NCI-H146 treated with DMSO at 0.1 percent for 48 hours (cell line): ENCODE results near the gene NPIPA1.
"Not testable (repeated sequence)": the region's sequence is repeated elsewhere in the genome, so short reads cannot be mapped to it uniquely, and the experiment has no call there.

Experiments
- DNase-seq: peaks from one replicate; lab custom pipeline; 2025; ENCODE audit not compliant: unreplicated experiment; lab: John Stamatoyannopoulos, UW

The NPIPA1 gene

GRCh38 chr16:14975418-14976194 lies 38.4 kb downstream of the NPIPA1 start:
- not testable (repeated sequence) for DNase-seq

DNA sequence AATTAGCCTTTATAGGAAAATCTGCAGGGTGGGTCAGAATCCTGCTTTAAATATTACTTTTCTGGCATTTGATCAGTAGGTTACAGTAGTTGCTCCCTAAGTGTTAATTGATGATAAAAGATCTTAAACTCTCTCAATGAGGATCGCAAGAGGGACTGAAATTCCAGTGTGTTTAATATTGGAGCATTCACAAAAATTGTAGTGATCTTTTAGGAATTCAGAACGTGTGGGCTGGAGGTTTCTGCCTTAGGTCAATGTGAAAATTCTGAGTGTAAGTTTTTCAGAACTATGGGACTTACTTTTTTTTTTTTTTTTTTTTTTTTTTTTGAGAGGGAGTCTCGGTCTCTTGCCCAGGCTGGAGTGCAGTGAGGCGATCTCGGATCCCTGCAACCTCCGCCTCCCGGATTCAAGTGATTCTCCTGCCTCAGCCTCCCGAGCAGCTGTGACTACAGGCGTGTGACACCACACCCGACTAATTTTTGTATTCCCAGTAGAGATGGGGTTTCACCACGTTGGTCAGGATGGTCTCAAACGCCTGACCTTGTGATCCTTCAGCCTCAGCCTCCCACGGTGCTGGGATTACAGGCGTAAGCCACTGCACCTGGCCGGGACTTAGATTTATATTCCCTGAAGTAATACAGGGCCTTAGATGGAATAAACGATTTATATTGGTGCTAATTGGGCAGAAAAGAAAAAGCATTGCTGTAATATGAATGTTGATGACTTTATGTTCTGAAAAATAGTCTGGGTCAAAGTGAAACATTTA lies 39.9 kb downstream of the NPIPA1 start:
- DNase-seq, result not testable (repeated sequence)

DNA sequence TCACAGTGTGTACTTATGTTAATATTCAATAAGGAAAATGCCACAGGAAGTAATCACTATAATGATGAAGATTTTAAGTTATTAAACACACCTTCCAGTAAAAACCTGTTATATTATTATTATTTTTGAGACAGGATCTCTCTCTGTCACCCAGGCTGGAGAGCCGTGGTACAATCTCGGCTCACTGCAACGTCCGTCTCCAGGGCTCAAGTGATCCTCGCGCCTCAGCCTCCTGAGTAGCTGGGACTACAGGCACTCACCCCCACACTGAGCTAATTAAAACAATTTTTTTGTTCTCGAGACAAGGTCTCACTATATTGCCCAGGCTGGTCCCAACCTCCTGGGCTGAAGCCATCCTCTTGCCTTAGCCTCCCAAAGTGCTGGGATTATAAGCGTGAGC lies 41.0 kb downstream of the NPIPA1 start:
- DNase-seq, result not testable (repeated sequence)

DNA sequence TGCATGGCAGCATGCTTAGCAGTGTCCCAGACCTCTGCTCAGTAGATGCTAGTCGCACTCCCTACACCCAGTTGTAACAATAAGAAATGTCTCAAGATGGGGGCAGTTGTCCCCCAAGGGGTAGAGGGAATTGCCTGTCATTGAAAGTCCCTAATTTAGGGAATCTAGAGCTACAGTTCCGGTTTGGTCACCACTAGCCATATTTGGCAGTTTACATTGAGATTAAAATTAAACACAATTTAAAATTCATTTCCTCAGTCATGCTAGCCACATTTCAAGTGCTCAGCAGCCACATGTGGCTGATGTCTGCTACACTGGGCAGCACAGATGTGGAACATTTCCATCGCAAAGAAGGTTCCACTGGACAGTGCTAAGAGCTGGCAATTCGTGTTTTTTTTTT lies 41.7 kb downstream of the NPIPA1 start:
- not testable (repeated sequence) for DNase-seq

DNA sequence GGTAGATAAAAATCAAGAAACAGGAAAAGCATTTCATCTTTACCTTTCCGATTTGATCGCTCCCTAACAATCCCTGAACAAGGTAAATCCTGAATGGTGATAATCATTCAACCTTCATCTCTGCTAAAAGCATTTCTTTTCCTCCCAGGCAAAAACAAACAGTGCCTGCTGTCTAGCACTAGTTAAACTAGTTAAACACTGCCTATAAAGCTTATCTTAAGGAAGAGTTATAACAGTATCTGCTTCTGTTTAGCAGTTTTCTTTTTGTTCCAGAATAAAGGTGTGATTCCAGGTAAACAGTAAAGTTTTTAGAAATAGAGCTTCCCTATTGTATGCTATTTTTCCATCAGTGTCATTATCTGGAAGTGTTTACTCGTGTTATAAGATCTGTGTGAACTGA lies 44.0 kb downstream of the NPIPA1 start:
- peak; percentile 75 for DNase-seq

- not testable (repeated sequence) for DNase-seq
These were observed 45.3 kb downstream of the NPIPA1 start for GRCh38 chr16:14982521-14982920.

GRCh38 chr16:14988092-14988491 lies 50.8 kb downstream of the NPIPA1 start:
- DNase-seq, result not testable (repeated sequence)

DNA sequence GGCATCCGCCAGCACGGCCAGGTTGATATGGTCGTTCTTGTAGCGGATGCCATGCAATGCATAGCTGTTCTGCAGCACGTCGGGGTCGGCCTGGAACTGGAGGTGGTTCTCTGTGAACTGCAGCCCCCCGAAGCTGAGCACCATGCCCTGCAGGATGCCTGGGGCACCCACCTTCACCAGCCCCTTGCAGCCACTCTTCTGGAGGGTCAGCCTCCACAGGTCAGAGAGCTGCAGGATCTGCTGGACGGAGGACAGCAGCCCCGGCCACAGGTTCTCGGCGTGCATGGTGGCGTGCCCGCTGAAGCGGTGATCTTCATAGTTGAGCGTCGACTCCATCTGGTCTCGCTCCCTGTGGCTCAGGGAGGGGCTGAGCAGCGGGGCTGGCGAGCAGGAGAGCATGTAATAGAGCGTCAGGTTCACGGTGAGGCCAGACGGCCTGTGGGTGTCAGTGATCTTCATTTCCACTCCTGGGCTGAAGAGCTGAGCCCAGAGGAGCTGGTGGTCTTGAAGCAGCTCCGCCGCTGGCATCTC lies 51.5 kb downstream of the NPIPA1 start:
- DNase-seq, result not testable (repeated sequence)

DNA sequence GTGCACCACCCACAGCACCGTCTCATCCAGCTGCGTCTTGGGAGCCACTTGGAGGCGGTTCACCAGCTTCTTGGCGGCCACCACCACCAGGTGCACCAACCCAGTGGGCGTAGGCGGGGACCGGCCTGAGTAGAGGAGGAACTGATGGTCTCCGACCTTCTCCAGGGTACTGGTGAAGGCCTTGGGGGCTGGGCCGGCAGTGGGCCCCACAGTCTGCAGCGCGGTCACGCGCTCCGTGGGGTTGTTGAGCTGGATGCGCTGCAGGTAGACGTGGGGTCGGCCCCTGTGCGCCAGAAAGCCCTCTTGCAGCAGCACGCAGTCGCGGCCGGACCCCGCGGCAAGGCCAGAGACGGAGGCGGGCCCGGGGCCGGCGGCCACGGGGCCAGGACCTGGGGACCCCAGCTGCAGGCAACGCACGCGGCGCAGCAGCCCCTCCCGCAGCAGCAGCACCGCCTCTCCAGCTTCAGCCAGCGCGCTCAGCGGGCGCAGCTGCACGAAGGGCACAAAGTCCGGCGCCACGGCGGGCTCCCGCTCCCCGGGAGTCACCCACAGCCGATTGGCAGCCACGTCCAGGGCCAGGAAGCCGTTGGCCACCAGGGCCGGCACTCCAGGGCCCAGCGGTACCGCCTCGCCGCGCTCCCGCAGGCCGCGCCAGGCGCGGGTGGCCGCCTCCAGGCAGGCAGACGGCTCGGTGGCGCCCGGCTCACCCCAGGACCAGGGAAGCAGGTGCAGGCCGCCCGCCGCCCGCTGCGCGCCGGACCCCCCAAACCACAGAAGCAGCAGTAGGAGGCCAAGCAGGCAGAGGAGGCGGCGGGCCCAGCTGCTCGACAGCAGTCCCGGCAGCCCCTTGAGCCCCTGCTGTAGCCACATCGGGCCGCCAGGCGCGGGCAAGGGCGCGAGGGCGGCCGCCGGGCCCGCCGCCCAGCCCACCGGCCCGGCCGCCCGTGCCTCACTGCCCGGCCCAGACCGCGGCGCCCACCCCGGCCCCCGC lies 52.3 kb downstream of the NPIPA1 start:
- DNase-seq, result not testable (repeated sequence)

GRCh38 chr16:14993277-14994151 lies 56.3 kb downstream of the NPIPA1 start:
- not testable (repeated sequence) for DNase-seq

DNA sequence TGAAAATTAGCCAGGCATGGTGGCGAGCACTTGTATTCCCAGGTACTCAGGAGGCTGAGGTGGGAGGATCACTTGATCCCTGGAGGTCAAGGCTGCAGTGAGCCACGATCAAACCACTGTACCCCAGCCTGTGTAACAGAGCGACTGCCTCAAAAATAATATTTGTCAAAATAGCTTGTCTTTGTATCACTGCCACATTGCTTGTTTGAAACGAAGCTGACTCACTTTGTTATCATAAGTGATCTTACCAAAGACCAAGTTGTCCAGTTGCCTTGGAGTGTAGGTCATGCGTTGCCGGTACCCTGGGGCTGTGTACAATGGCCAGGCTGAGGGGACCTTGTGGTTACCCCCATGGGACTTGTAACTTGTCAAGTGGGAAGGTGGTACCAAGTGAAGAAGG lies 59.5 kb downstream of the NPIPA1 start:
- not testable (repeated sequence) for DNase-seq

GRCh38 chr16:14998300-14998699 lies 61.1 kb downstream of the NPIPA1 start:
- not testable (repeated sequence) for DNase-seq

DNA sequence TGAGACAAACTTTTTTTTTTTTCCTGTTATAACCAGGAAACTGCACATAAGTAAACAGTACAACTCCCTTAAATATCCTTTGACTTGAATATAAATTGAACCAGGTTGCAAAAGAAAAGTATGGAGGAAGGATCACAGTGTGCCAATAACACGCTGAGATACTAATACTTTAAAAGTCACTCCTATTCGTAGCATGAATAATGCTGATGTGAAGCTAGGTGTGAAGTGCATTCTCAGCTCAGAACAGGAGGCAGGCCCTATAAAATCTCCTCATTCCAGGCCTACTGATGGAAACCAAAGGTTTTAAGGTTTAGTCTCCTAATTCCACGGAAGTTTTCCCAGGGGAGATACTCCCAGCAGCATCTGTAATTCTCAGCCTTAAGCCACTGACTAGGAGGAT lies 62.6 kb downstream of the NPIPA1 start:
- not testable (repeated sequence) for DNase-seq
